ENCODE results near the gene LPCAT2.
A peak's percentile ranks its signal among the peaks of the same experiment; 100 is the strongest.

The LPCAT2 gene

DNA sequence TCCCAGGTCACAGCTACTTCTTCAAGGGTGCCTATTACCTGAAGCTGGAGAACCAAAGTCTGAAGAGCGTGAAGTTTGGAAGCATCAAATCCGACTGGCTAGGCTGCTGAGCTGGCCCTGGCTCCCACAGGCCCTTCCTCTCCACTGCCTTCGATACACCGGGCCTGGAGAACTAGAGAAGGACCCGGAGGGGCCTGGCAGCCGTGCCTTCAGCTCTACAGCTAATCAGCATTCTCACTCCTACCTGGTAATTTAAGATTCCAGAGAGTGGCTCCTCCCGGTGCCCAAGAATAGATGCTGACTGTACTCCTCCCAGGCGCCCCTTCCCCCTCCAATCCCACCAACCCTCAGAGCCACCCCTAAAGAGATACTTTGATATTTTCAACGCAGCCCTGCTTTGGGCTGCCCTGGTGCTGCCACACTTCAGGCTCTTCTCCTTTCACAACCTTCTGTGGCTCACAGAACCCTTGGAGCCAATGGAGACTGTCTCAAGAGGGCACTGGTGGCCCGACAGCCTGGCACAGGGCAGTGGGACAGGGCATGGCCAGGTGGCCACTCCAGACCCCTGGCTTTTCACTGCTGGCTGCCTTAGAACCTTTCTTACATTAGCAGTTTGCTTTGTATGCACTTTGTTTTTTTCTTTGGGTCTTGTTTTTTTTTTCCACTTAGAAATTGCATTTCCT is 3.4 kb upstream of the LPCAT2 start:
- no peak overlapping the region for H3K27ac ChIP-seq (ENCODE audit: low read depth, low read length)
- H3K4me1 ChIP-seq (ENCODE audit: control insufficient read depth, insufficient read depth, low read length, unreplicated experiment): peaks cover 33% of the 10 kb centered on the region
- no peaks in the 10 kb centered on the region for H3K27me3 ChIP-seq (ENCODE audit: insufficient read depth, low read length)
- no peaks in the 10 kb centered on the region for H3K79me2 ChIP-seq (ENCODE audit: control insufficient read depth, insufficient read depth, low read length, unreplicated experiment)
- no peak overlapping the region for H2AFZ ChIP-seq (ENCODE audit: low read length, unreplicated experiment)
- H3K36me3 ChIP-seq (ENCODE audit: insufficient read depth, low read length): peaks cover 15% of the 10 kb centered on the region
- no peak overlapping the region for H3K4me3 ChIP-seq (ENCODE audit: low read depth, low read length)

GRCh38 chr16:55506083-55506482 is 2.8 kb upstream of the LPCAT2 start:
- Histone ChIP-seq H3K27ac (ENCODE audit: low read depth, low read length) (no peak overlapping the region), H3K27me3 (ENCODE audit: insufficient read depth, low read length) (no peaks in the 10 kb centered on the region), H3K36me3 (ENCODE audit: insufficient read depth, low read length) (peaks cover 14% of the 10 kb centered on the region), H3K79me2 (ENCODE audit: control insufficient read depth, insufficient read depth, low read length, unreplicated experiment) (no peaks in the 10 kb centered on the region), H2AFZ (ENCODE audit: low read length, unreplicated experiment) (no peak overlapping the region), H3K4me1 (ENCODE audit: control insufficient read depth, insufficient read depth, low read length, unreplicated experiment) (peaks cover 27% of the 10 kb centered on the region), H3K4me3 (ENCODE audit: low read depth, low read length) (no peak overlapping the region)

DNA sequence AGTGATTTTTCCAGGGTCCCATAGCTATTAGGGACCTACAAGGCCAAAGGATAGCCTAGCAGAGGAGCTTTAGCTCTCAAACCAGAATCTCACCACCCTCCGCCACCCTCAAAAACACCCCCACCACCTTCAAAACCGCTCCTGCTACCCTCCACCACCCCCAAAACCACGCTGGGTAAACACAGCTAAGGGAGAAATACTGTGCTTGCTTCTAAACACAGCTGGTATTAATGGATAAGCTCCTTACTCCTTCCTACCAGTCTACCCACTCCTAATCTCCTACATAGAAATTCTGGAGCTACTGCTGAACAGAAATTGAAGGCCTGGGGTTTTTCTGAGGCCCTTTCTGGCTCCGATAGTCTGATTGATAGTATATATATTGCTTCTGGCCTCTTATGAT is 2.2 kb upstream of the LPCAT2 start:
- Histone ChIP-seq H3K27ac (ENCODE audit: low read depth, low read length) (no peak overlapping the region), H3K27me3 (ENCODE audit: insufficient read depth, low read length) (no peaks in the 10 kb centered on the region), H2AFZ (ENCODE audit: low read length, unreplicated experiment) (no peak overlapping the region), H3K79me2 (ENCODE audit: control insufficient read depth, insufficient read depth, low read length, unreplicated experiment) (no peaks in the 10 kb centered on the region), H3K4me3 (ENCODE audit: low read depth, low read length) (no peak overlapping the region), H3K4me1 (ENCODE audit: control insufficient read depth, insufficient read depth, low read length, unreplicated experiment) (peaks cover 21% of the 10 kb centered on the region), H3K36me3 (ENCODE audit: insufficient read depth, low read length) (peaks cover 15% of the 10 kb centered on the region)

- Histone ChIP-seq H3K36me3 (ENCODE audit: insufficient read depth, low read length) (peaks cover 31% of the 10 kb centered on the region), H3K27me3 (ENCODE audit: insufficient read depth, low read length) (no peaks in the 10 kb centered on the region), H2AFZ (ENCODE audit: low read length, unreplicated experiment) (no peak overlapping the region), H3K27ac (ENCODE audit: low read depth, low read length) (no peak overlapping the region), H3K4me1 (ENCODE audit: control insufficient read depth, insufficient read depth, low read length, unreplicated experiment) (peaks cover 4% of the 10 kb centered on the region), H3K4me3 (ENCODE audit: low read depth, low read length) (peak overlapping the region; percentile 99), H3K79me2 (ENCODE audit: control insufficient read depth, insufficient read depth, low read length, unreplicated experiment) (peaks cover 4% of the 10 kb centered on the region)
Observed at GRCh38 chr16:55508271-55508921, 476 bp upstream of the LPCAT2 start.

DNA sequence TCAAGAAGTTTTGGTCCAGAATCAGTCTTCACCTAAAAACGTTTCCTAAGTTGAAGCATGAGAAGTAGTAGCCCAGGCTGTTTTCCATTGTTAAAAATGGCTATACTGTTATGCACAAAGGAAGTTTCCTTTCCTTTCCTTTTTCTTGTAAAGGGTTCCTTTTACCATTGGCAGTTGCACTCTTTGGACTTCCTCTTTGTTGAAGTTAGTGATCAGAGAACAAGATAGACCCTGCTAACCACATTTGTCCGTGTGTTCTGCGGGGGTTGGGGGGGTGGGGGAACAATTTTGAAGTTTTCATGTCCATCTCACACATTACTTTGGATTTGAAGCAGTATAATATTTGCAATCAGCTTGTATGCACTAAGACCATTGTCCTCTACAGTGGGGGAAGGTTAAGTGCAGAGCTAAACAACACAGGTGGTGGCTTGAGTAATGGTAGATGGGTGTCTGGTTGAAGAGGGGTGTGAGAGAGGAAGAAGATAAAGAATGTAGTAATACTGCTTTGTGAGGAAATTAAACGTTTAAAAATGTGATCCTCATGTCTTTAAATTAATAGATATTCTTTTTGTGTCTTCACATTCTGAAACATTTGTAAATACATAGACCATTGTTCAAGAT is 1.4 kb downstream of the LPCAT2 start:
- H2AFZ ChIP-seq (ENCODE audit: low read length, unreplicated experiment): peak overlapping the region; percentile 91
- no peaks in the 10 kb centered on the region for H3K27me3 ChIP-seq (ENCODE audit: insufficient read depth, low read length)
- H3K27ac ChIP-seq (ENCODE audit: low read depth, low read length): no peak overlapping the region
- H3K36me3 ChIP-seq (ENCODE audit: insufficient read depth, low read length): peaks cover 28% of the 10 kb centered on the region
- H3K79me2 ChIP-seq (ENCODE audit: control insufficient read depth, insufficient read depth, low read length, unreplicated experiment): peaks cover 4% of the 10 kb centered on the region
- peak overlapping the region; percentile 99 for H3K4me3 ChIP-seq (ENCODE audit: low read depth, low read length)
- peaks cover 3% of the 10 kb centered on the region for H3K4me1 ChIP-seq (ENCODE audit: control insufficient read depth, insufficient read depth, low read length, unreplicated experiment)

- no peak overlapping the region for H3K27ac ChIP-seq (ENCODE audit: low read depth, low read length)
- no peak overlapping the region for H3K4me3 ChIP-seq (ENCODE audit: low read depth, low read length)
- H3K36me3 ChIP-seq (ENCODE audit: insufficient read depth, low read length): peaks cover 20% of the 10 kb centered on the region
- no peaks in the 10 kb centered on the region for H3K27me3 ChIP-seq (ENCODE audit: insufficient read depth, low read length)
- H3K4me1 ChIP-seq (ENCODE audit: control insufficient read depth, insufficient read depth, low read length, unreplicated experiment): peaks cover 3% of the 10 kb centered on the region
- H2AFZ ChIP-seq (ENCODE audit: low read length, unreplicated experiment): no peak overlapping the region
- peaks cover 4% of the 10 kb centered on the region for H3K79me2 ChIP-seq (ENCODE audit: control insufficient read depth, insufficient read depth, low read length, unreplicated experiment)
Observed at GRCh38 chr16:55512941-55513340, 4.1 kb downstream of the LPCAT2 start.

GRCh38 chr16:55513616-55514015 is 4.7 kb downstream of the LPCAT2 start:
- Histone ChIP-seq H3K27ac (ENCODE audit: low read depth, low read length) (no peak overlapping the region), H3K4me3 (ENCODE audit: low read depth, low read length) (no peak overlapping the region), H3K36me3 (ENCODE audit: insufficient read depth, low read length) (peaks cover 20% of the 10 kb centered on the region), H2AFZ (ENCODE audit: low read length, unreplicated experiment) (no peak overlapping the region), H3K79me2 (ENCODE audit: control insufficient read depth, insufficient read depth, low read length, unreplicated experiment) (peaks cover 4% of the 10 kb centered on the region), H3K4me1 (ENCODE audit: control insufficient read depth, insufficient read depth, low read length, unreplicated experiment) (peaks cover 3% of the 10 kb centered on the region), H3K27me3 (ENCODE audit: insufficient read depth, low read length) (no peaks in the 10 kb centered on the region)

GRCh38 chr16:55515111-55515510 is 6.2 kb downstream of the LPCAT2 start:
- Histone ChIP-seq H3K79me2 (ENCODE audit: control insufficient read depth, insufficient read depth, low read length, unreplicated experiment) (peaks cover 4% of the 10 kb centered on the region), H2AFZ (ENCODE audit: low read length, unreplicated experiment) (no peak overlapping the region), H3K4me1 (ENCODE audit: control insufficient read depth, insufficient read depth, low read length, unreplicated experiment) (no peaks in the 10 kb centered on the region), H3K4me3 (ENCODE audit: low read depth, low read length) (no peak overlapping the region), H3K27me3 (ENCODE audit: insufficient read depth, low read length) (no peaks in the 10 kb centered on the region), H3K27ac (ENCODE audit: low read depth, low read length) (no peak overlapping the region), H3K36me3 (ENCODE audit: insufficient read depth, low read length) (peaks cover 20% of the 10 kb centered on the region)

DNA sequence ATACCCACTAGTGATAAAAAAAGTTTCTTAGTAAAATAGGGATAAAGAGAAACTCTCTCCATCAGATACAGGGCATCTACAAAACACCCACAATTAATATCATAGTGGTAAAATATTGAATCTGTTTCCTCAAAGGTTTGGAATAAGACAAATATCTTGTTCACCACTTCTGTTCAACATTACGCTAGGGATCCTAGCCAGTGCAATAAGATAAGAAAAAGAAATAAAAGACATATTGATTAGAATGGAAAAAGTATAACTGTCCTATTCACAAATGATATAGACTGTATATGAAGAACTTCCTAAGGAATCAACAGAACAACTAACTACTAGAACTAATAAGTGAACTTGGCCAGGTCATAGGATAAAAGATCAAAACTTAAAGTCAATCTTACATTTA is 12.9 kb downstream of the LPCAT2 start:
- no peaks in the 10 kb centered on the region for H3K4me1 ChIP-seq (ENCODE audit: control insufficient read depth, insufficient read depth, low read length, unreplicated experiment)
- H3K27ac ChIP-seq (ENCODE audit: low read depth, low read length): no peak overlapping the region
- no peaks in the 10 kb centered on the region for H3K27me3 ChIP-seq (ENCODE audit: insufficient read depth, low read length)
- H3K4me3 ChIP-seq (ENCODE audit: low read depth, low read length): no peak overlapping the region
- no peak overlapping the region for H2AFZ ChIP-seq (ENCODE audit: low read length, unreplicated experiment)
- no peaks in the 10 kb centered on the region for H3K79me2 ChIP-seq (ENCODE audit: control insufficient read depth, insufficient read depth, low read length, unreplicated experiment)
- H3K36me3 ChIP-seq (ENCODE audit: insufficient read depth, low read length): peaks cover 14% of the 10 kb centered on the region; the same call in 1 of the 2 replicates

DNA sequence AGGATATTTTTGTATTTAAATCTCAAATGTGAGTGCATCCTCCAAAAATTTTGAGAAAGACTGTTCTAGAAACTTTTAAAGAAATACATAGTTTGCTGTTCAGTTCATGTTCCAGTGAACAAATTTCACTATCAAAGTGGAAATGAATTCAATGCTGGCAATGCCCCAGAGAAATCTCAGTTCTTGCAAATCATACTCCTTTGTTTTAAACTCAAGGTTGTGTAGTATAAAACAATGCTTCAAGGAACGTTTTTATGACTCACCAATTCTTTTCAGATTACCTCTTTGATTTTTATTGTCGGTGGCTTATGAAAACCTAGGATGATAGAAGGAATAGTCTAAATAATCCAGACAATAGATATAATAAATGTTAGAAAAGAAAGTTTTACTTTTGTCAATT is 17.6 kb downstream of the LPCAT2 start:
- H3K27me3 ChIP-seq (ENCODE audit: insufficient read depth, low read length): no peaks in the 10 kb centered on the region
- no peak overlapping the region for H2AFZ ChIP-seq (ENCODE audit: low read length, unreplicated experiment)
- H3K79me2 ChIP-seq (ENCODE audit: control insufficient read depth, insufficient read depth, low read length, unreplicated experiment): no peaks in the 10 kb centered on the region
- H3K27ac ChIP-seq (ENCODE audit: low read depth, low read length): no peak overlapping the region
- H3K4me3 ChIP-seq (ENCODE audit: low read depth, low read length): no peak overlapping the region
- H3K4me1 ChIP-seq (ENCODE audit: control insufficient read depth, insufficient read depth, low read length, unreplicated experiment): no peaks in the 10 kb centered on the region
- H3K36me3 ChIP-seq (ENCODE audit: insufficient read depth, low read length): peaks cover 10% of the 10 kb centered on the region; the same call in 1 of the 2 replicates

- H3K36me3 ChIP-seq (ENCODE audit: insufficient read depth, low read length): no peaks in the 10 kb centered on the region
- H3K27ac ChIP-seq (ENCODE audit: low read depth, low read length): no peak overlapping the region
- no peaks in the 10 kb centered on the region for H3K79me2 ChIP-seq (ENCODE audit: control insufficient read depth, insufficient read depth, low read length, unreplicated experiment)
- no peak overlapping the region for H3K4me3 ChIP-seq (ENCODE audit: low read depth, low read length)
- no peaks in the 10 kb centered on the region for H3K4me1 ChIP-seq (ENCODE audit: control insufficient read depth, insufficient read depth, low read length, unreplicated experiment)
- H3K27me3 ChIP-seq (ENCODE audit: insufficient read depth, low read length): no peaks in the 10 kb centered on the region
- no peak overlapping the region for H2AFZ ChIP-seq (ENCODE audit: low read length, unreplicated experiment)
Observed at GRCh38 chr16:55527885-55528284, 19.0 kb downstream of the LPCAT2 start.

Data from ACC112 (cell line).